Endothelial cell of umbilical vein (primary cell): ENCODE measurements around the gene BOLL.

Source experiments
- CTCF ChIP-seq, 2 donors: IDR thresholded peaks; 1 replicate in 1 of 2; 2 replicates in 1 of 2; pipeline ENCODE4 v1.5.1; 2011; ENCODE audit warnings: low read length in 2 of 2, mild to moderate bottlenecking in 2 of 2, moderate library complexity in 2 of 2, control low read depth in 1 of 2, inconsistent platforms in 1 of 2, low read depth in 1 of 2; ENCODE audit not compliant: insufficient read depth in 1 of 2; ENCODE audit errors: extremely low read depth in 1 of 2
- JUN ChIP-seq: IDR thresholded peaks from 2 replicates; pipeline ENCODE4 v1.6.1; 2011; ENCODE audit warnings: borderline replicate concordance, low read depth; ENCODE audit not compliant: insufficient read length, insufficient read depth
- MYC ChIP-seq: IDR thresholded peaks from one replicate; pipeline ENCODE4 v1.6.1; 2011; ENCODE audit warnings: mild to moderate bottlenecking, low read depth, low read length
- POLR2A ChIP-seq: IDR thresholded peaks from 2 replicates; pipeline ENCODE4 v1.6.1; 2012; ENCODE audit warnings: low read depth, mild to moderate bottlenecking, control low read depth, low read length
- POLR2AphosphoS5 ChIP-seq: IDR thresholded peaks from 2 replicates; pipeline ENCODE4 v1.6.1; 2012; ENCODE audit warnings: low read depth, mild to moderate bottlenecking, control low read depth, low read length, moderate library complexity; ENCODE audit not compliant: insufficient read depth

GRCh38 chr2:197706839-197707207 is 78.3 kb downstream of the BOLL start:
- TF ChIP-seq POLR2A, result no peak
- no peak for TF ChIP-seq JUN
- TF ChIP-seq CTCF (IDR thresholded peaks at IDR 0.05; ENCODE audit: extremely low read depth in 1 of 2, insufficient read depth in 1 of 2, low read depth in 1 of 2, low read length in 2 of 2), result no peak
- TF ChIP-seq MYC, result no peak
- TF ChIP-seq POLR2AphosphoS5, result no peak
